Activated CD8-positive, alpha-beta memory T cell treated with anti-CD3 and anti-CD28 coated beads, Interleukin-2, amount 10 ng/mL, durations not matched to agents 7 days and 5 days (primary cell): Measurements from ENCODE around the gene BAIAP2L1. TPM values are rescaled to one million over a fixed set of nuclear protein-coding genes. Genes with fewer than 3 reads are reported as not detected.

ENCODE experiments used
- ATAC-seq: fragments of 150-1000 bp; cut with Tn5 transposase; one replicate; pipeline ENCODE4 v1.10.0; 2021; ENCODE audit warnings: moderate library complexity
- CTCF ChIA-PET: fragments of 350-600 bp; sonication (Branson Sonifier 250); formaldehyde crosslinking; loops from one replicate; lab custom pipeline; 2021; ENCODE audit warnings: antibody characterized with exemption; lab: Charles Lee
- DNase-seq: peaks from one replicate; pipeline ENCODE4 v3.0.0-alpha.2; 2020
- H3K27ac Mint-ChIP-seq: one replicate; pipeline ENCODE4 v1.8.0; 2021; ENCODE audit warnings: mild to moderate bottlenecking, mixed read lengths
- H3K27me3 Mint-ChIP-seq: one replicate; pipeline ENCODE4 v1.8.0; 2021; ENCODE audit warnings: mixed read lengths
- H3K36me3 Mint-ChIP-seq: one replicate; pipeline ENCODE4 v1.8.0; 2021; ENCODE audit warnings: mild to moderate bottlenecking, mixed read lengths
- H3K4me1 Mint-ChIP-seq: one replicate; pipeline ENCODE4 v1.8.0; 2021; ENCODE audit warnings: mixed read lengths
- H3K4me3 Mint-ChIP-seq: one replicate; pipeline ENCODE4 v1.8.0; 2021; ENCODE audit warnings: mild to moderate bottlenecking, moderate library complexity, mixed read lengths
- H3K9me3 Mint-ChIP-seq: one replicate; pipeline ENCODE4 v1.8.0; 2022; ENCODE audit warnings: low read depth, mixed read lengths
- total RNA-seq, 2 experiments: library from RNA; stranded (reverse); gene quantifications; one replicate each; pipeline ENCODE4 v1.2.3, GENCODE V29; 2021

The BAIAP2L1 gene
- total RNA-seq, 2 experiments from 2014 or later: 1.1 to 1.4 TPM

GRCh38 chr7:98362517-98362916 is 38.4 kb downstream of the BAIAP2L1 start:
- no peaks in the 10 kb centered on the region for H3K27me3 Mint-ChIP-seq
- H3K27ac Mint-ChIP-seq: no peak overlapping the region
- CTCF ChIA-PET: no interaction called here
- ATAC-seq: no peak
- H3K36me3 Mint-ChIP-seq: no peaks in the 10 kb centered on the region
- no peak for DNase-seq
- H3K4me3 Mint-ChIP-seq: no peak overlapping the region
- no peaks in the 10 kb centered on the region for H3K9me3 Mint-ChIP-seq
- no peaks in the 10 kb centered on the region for H3K4me1 Mint-ChIP-seq

DNA sequence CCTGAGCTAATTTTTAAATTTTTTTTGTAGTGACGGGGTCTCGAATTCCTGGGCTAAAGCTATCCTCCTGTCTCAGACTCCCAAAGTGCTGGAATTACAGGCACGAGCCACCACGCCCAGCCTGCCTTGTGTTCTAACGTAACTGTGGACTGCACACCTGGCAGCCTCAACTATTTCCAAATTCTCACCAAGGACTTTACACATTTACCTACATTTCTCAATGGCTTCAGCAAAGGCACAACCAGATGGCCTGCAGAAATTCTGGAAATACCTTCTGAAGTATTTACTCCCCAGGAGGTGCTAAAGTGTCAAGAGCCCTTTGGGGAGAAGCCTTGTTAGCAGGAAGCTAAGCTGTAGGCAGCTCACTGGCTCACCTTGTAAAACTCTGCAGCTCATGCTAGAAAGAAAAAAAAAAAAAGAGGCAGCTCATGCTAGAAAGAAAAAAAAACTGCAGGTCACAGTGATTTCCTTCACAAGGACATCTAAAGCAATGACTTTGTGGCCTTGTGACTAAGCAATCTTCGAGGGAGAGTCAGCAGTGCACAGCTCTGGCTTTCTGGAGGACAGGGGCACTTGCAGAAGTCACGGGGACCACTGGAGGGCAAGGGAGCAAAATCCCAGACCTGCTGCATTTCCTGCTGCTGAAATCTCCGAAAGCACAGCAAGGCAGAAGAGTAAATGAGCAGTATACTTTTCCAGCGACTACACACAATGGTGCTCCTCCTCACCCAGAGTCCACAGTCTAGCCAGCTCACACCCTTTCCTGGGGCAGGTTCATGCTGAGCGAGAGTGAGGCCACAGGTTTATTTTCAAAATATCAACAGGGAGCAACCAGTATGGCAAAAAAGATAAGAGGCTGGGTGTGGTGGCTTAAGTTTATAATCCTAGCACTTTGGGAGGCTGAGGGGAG is 40.4 kb downstream of the BAIAP2L1 start:
- CTCF ChIA-PET: interaction anchor here (1.1 kb wide), 1 partner anchor 12 kb away, joined by 3 read pairs; no protein-coding TSS in a partner anchor
- ATAC-seq (no peak), DNase-seq (no peak)
- no peak overlapping the region for H3K27ac Mint-ChIP-seq
- H3K27me3 Mint-ChIP-seq: no peaks in the 10 kb centered on the region
- no peaks in the 10 kb centered on the region for H3K9me3 Mint-ChIP-seq
- no peaks in the 10 kb centered on the region for H3K4me1 Mint-ChIP-seq
- no peak overlapping the region for H3K4me3 Mint-ChIP-seq
- no peaks in the 10 kb centered on the region for H3K36me3 Mint-ChIP-seq

DNA sequence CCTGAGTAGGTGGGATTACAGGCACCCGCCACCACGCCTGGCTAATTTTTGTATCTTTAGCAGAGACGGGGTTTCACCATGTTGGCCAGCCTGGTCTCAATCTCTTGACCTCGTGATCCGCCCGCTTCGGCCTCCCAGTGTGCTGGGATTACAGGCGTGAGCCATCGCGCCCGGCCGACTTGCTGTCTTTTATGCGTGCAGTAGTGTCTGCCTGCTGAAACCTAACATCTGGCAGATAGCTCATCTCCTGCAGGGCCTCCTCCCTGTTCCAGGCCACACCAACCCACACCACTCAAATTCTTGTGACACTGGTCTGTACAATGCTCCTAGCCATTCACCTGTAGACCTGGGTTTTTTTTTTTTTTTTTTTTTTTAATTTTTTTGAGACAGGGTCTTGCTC is 41.5 kb downstream of the BAIAP2L1 start:
- H3K4me3 Mint-ChIP-seq: no peak overlapping the region
- H3K27ac Mint-ChIP-seq: no peak overlapping the region
- DNase-seq: no peak
- CTCF ChIA-PET: no interaction called here
- no peaks in the 10 kb centered on the region for H3K36me3 Mint-ChIP-seq
- ATAC-seq: no peak
- no peaks in the 10 kb centered on the region for H3K9me3 Mint-ChIP-seq
- no peaks in the 10 kb centered on the region for H3K4me1 Mint-ChIP-seq
- H3K27me3 Mint-ChIP-seq: no peaks in the 10 kb centered on the region

DNA sequence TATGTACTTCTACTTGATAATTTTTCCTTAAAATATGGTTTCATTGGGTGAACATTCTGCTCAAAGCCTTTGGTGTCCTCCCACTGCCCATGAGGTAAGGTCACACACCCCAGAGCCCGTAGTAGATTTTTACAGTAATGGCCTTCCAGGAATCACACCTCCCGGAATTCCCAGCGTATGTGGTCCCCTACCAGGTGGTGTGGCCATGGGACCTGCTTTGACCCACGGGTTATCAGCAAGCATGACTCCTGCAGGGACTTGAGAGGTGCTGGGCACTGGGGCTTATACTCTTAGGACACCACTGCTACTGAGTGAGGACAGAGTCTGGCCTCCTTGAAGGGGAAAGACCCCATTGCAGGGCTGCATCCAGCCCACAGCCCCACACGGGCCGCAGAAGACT is 42.2 kb downstream of the BAIAP2L1 start:
- ATAC-seq (no peak), DNase-seq (no peak)
- Mint-ChIP-seq H3K27me3 (no peaks in the 10 kb centered on the region), H3K4me1 (no peaks in the 10 kb centered on the region), H3K4me3 (no peak overlapping the region), H3K9me3 (no peaks in the 10 kb centered on the region), H3K27ac (no peak overlapping the region), H3K36me3 (no peaks in the 10 kb centered on the region)
- CTCF ChIA-PET: no interaction called here

GRCh38 chr7:98357751-98358161 is 43.1 kb downstream of the BAIAP2L1 start:
- CTCF ChIA-PET: no interaction called here
- Mint-ChIP-seq H3K4me1 (no peaks in the 10 kb centered on the region), H3K36me3 (no peaks in the 10 kb centered on the region), H3K27ac (no peak overlapping the region), H3K4me3 (no peak overlapping the region), H3K27me3 (no peaks in the 10 kb centered on the region), H3K9me3 (no peaks in the 10 kb centered on the region)
- ATAC-seq: no peak
- DNase-seq: no peak

- Mint-ChIP-seq H3K9me3 (no peaks in the 10 kb centered on the region), H3K4me1 (no peaks in the 10 kb centered on the region), H3K27ac (no peak overlapping the region), H3K36me3 (no peaks in the 10 kb centered on the region), H3K4me3 (no peak overlapping the region), H3K27me3 (no peaks in the 10 kb centered on the region)
- CTCF ChIA-PET: no interaction called here
- no peak for DNase-seq
- no peak for ATAC-seq
These were observed 45.7 kb downstream of the BAIAP2L1 start for GRCh38 chr7:98355250-98355538.

GRCh38 chr7:98354511-98355249 is 46.2 kb downstream of the BAIAP2L1 start:
- CTCF ChIA-PET: no interaction called here
- no peaks in the 10 kb centered on the region for H3K9me3 Mint-ChIP-seq

DNA sequence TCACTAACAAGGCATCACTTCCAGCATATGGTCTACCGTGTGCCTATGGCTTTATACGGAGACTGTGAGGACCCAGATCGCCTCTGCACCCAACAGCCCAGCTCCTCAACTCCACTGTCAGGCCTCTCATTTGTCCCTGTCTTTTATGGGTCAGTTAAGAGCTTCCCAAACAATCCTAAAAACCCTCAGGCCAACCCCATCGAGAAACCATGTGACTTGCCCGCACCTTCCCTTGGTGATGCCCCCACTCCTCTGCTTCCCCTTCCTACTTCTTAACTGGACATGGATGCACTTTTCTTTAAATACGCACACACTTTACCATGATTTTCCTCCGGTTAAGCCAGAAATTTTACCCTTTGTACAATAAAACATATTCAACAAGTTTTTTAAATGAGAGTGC is 46.8 kb downstream of the BAIAP2L1 start:
- CTCF ChIA-PET: no interaction called here
- Mint-ChIP-seq H3K36me3 (no peaks in the 10 kb centered on the region), H3K9me3 (no peaks in the 10 kb centered on the region), H3K27ac (no peak overlapping the region), H3K27me3 (no peaks in the 10 kb centered on the region), H3K4me1 (no peaks in the 10 kb centered on the region), H3K4me3 (no peak overlapping the region)
- DNase-seq (no peak), ATAC-seq (no peak)

More at GRCh38 chr7:98354511-98355249, 46.2 kb downstream of the BAIAP2L1 start:
- DNase-seq (no peak), ATAC-seq (no peak)
- Mint-ChIP-seq H3K27me3 (no peaks in the 10 kb centered on the region), H3K4me3 (no peak overlapping the region), H3K27ac (no peak overlapping the region), H3K36me3 (no peaks in the 10 kb centered on the region), H3K4me1 (no peaks in the 10 kb centered on the region)

DNA sequence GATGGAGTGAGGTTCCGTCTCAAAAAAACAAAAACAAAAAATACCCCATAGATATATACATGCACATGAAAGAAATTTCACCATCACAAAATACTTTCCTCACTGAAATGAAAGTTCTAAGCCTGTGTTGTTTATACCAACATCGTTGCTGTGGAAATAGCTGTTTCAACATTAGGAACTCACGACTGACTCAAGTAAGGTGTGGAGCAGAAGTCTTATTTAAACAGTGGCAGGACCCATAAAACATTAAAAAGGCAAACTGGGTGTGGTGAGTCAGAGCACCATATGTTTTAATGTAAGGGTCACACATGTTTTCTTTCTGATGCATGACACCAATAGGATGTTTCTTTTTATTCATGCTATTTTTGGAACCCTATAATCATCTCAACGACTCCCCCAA is 48.3 kb downstream of the BAIAP2L1 start:
- H3K4me3 Mint-ChIP-seq: no peak overlapping the region
- ATAC-seq (no peak), DNase-seq (no peak)
- H3K9me3 Mint-ChIP-seq: no peaks in the 10 kb centered on the region
- H3K27me3 Mint-ChIP-seq: no peaks in the 10 kb centered on the region
- CTCF ChIA-PET: no interaction called here
- H3K27ac Mint-ChIP-seq: no peak overlapping the region
- peaks cover 2% of the 10 kb centered on the region for H3K4me1 Mint-ChIP-seq
- H3K36me3 Mint-ChIP-seq: no peaks in the 10 kb centered on the region

GRCh38 chr7:98351136-98351535 is 49.8 kb downstream of the BAIAP2L1 start:
- Mint-ChIP-seq H3K27ac (no peak overlapping the region), H3K4me1 (peaks cover 10% of the 10 kb centered on the region), H3K4me3 (no peak overlapping the region), H3K36me3 (no peaks in the 10 kb centered on the region), H3K27me3 (peaks cover 7% of the 10 kb centered on the region), H3K9me3 (no peaks in the 10 kb centered on the region)
- no peak for DNase-seq
- CTCF ChIA-PET: no interaction called here
- no peak for ATAC-seq

GRCh38 chr7:98348726-98349474 is 52.0 kb downstream of the BAIAP2L1 start:
- Mint-ChIP-seq H3K4me3 (no peak overlapping the region), H3K9me3 (no peaks in the 10 kb centered on the region), H3K27me3 (peaks cover 11% of the 10 kb centered on the region), H3K36me3 (no peaks in the 10 kb centered on the region), H3K4me1 (peaks cover 10% of the 10 kb centered on the region), H3K27ac (no peak overlapping the region)
- ATAC-seq (no peak), DNase-seq (no peak)
- CTCF ChIA-PET: no interaction called here

DNA sequence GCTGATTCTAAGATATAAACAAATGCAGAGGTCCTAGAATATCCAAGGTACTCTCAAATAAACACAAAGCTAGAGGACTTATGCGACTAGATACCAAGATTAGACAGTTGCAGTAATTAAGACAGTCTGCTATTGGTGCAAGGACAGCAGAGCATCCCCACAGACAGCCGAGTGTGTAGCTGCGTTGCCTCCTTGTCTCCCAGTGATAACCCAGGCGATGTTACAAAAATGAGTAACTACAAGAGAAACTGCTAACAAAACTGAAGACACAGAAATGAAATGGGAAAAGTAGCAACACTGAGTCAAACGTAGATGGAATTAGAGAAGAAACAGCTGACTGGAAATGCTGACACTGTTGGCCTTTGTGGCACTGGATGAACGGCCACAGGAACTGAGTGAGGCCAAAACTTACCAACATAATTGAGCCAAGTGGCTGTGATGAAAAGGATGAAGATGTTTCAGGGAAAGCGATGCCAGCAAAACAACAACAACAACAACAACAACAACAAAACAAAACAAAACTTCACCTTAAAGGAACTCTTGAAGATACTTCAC is 54.3 kb downstream of the BAIAP2L1 start:
- CTCF ChIA-PET: no interaction called here
- no peak overlapping the region for H3K4me3 Mint-ChIP-seq
- peaks cover 11% of the 10 kb centered on the region for H3K27me3 Mint-ChIP-seq
- DNase-seq (no peak), ATAC-seq (no peak)
- peaks cover 10% of the 10 kb centered on the region for H3K4me1 Mint-ChIP-seq
- H3K9me3 Mint-ChIP-seq: no peaks in the 10 kb centered on the region
- H3K36me3 Mint-ChIP-seq: no peaks in the 10 kb centered on the region
- H3K27ac Mint-ChIP-seq: no peak overlapping the region

DNA sequence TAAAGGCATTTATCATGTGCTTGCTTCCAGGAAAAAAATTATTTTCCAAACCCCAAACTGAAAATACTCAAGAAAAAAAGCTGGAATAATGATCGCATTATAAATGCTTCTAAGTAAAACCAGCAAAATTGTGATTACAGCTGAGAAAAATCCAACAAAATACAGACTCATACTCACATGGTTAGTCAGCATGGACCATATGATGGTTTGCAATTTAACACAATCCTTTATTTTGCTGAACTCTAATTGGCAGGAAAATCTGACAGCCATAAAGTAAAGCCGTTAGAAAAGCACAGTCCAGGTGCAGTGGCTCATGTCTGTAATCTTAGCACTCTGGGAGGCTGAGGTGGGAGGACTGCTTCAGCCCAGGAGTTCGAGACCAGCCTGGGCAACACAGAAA is 59.8 kb downstream of the BAIAP2L1 start:
- H3K4me3 Mint-ChIP-seq: no peak overlapping the region
- H3K27ac Mint-ChIP-seq: no peak overlapping the region
- DNase-seq (no peak), ATAC-seq (no peak)
- H3K4me1 Mint-ChIP-seq: no peaks in the 10 kb centered on the region
- CTCF ChIA-PET: no interaction called here
- H3K36me3 Mint-ChIP-seq: no peaks in the 10 kb centered on the region
- H3K9me3 Mint-ChIP-seq: peaks cover 3% of the 10 kb centered on the region
- H3K27me3 Mint-ChIP-seq: peaks cover 4% of the 10 kb centered on the region
